DND-41 (cell line): ENCODE results near the gene ENKD1.

ENCODE experiments used
- ATAC-seq: fragments of 200-7000 bp; cut with Tn5 transposase; 3 replicates; pipeline ENCODE4 v1.9.1; 2021; ENCODE audit warnings: low read depth; ENCODE audit not compliant: insufficient read depth
- DNase-seq: peaks from one replicate; pipeline ENCODE4 v3.0.0-alpha.2; 2020
- H2AFZ ChIP-seq: 2 replicates; pipeline ENCODE4 v1.6.0; 2012; ENCODE audit warnings: low read depth, low read length
- H3K27ac ChIP-seq: 2 replicates; pipeline ENCODE4 v1.5.1; 2012; ENCODE audit warnings: low read length, inconsistent platforms
- H3K27me3 ChIP-seq: fragments of 200-600 bp; sonication (generic); 2 replicates; pipeline ENCODE4 v1.6.0; 2012; ENCODE audit warnings: low read length, mild to moderate bottlenecking, inconsistent platforms; ENCODE audit not compliant: insufficient read depth, poor library complexity
- H3K36me3 ChIP-seq: 2 replicates; pipeline ENCODE4 v1.5.1; 2012; ENCODE audit warnings: low read length, inconsistent platforms; ENCODE audit not compliant: insufficient read depth
- H3K4me1 ChIP-seq: 2 replicates; pipeline ENCODE4 v1.5.1; 2012; ENCODE audit warnings: mild to moderate bottlenecking, low read length; ENCODE audit not compliant: insufficient read depth
- H3K4me2 ChIP-seq: 2 replicates; pipeline ENCODE4 v1.6.0; 2012; ENCODE audit warnings: mild to moderate bottlenecking, moderate library complexity, low read length, inconsistent platforms; ENCODE audit not compliant: insufficient read depth
- H3K4me3 ChIP-seq, 2 experiments: fragments of 200-600 bp in 1 of 2; shearing (Covaris generic) in 1 of 2; 2 replicates each; pipeline ENCODE4 v1.5.1; 2012 to 2016; ENCODE audit warnings: inconsistent platforms in 2 of 2, low read length in 2 of 2, mild to moderate bottlenecking in 2 of 2, low read depth in 1 of 2, moderate library complexity in 1 of 2
- H3K79me2 ChIP-seq: 2 replicates; pipeline ENCODE4 v1.6.0; 2012; ENCODE audit warnings: low read length, inconsistent platforms; ENCODE audit not compliant: insufficient read depth
- H3K9ac ChIP-seq: 2 replicates; pipeline ENCODE4 v1.6.0; 2012; ENCODE audit warnings: low read depth, mild to moderate bottlenecking, inconsistent platforms, low read length, moderate library complexity
- H3K9me3 ChIP-seq: 2 replicates; pipeline ENCODE4 v1.5.1; 2012; ENCODE audit warnings: low read length, moderate library complexity, mild to moderate bottlenecking, inconsistent platforms; ENCODE audit not compliant: insufficient read depth, severe bottlenecking
- H4K20me1 ChIP-seq: 2 replicates; pipeline ENCODE4 v1.6.0; 2012; ENCODE audit warnings: low read length; ENCODE audit not compliant: insufficient read depth
- CTCF ChIP-seq: IDR thresholded peaks from 2 replicates; pipeline ENCODE4 v1.5.1; 2012; ENCODE audit warnings: borderline replicate concordance, low read length, moderate library complexity, mild to moderate bottlenecking; ENCODE audit not compliant: poor library complexity, severe bottlenecking; ENCODE audit errors: extremely low read depth
- EZH2 ChIP-seq: IDR thresholded peaks from 3 replicates; pipeline ENCODE4 v1.6.1; 2012; ENCODE audit warnings: borderline replicate concordance, low read depth, mild to moderate bottlenecking, moderate library complexity, low read length, inconsistent platforms; ENCODE audit not compliant: severe bottlenecking

ENKD1 gene

GRCh38 chr16:67708368-67708771 is 41.8 kb upstream of the ENKD1 start:
- Histone ChIP-seq H3K27me3 (no peaks in the 10 kb centered on the region), H3K4me2 (no peak overlapping the region), H3K4me1 (peaks cover 9% of the 10 kb centered on the region), H2AFZ (no peak overlapping the region), H3K79me2 (peaks cover 67% of the 10 kb centered on the region), H3K9ac (no peak overlapping the region), H3K4me3 (no peak overlapping the region), H3K9me3 (no peaks in the 10 kb centered on the region), H3K27ac (no peak overlapping the region), H4K20me1 (peaks cover 4% of the 10 kb centered on the region; the same call in 1 of the 2 replicates), H3K36me3 (no peaks in the 10 kb centered on the region)
- DNase-seq: no peak
- no peak for TF ChIP-seq EZH2
- no peak for TF ChIP-seq CTCF
- ATAC-seq: no peak

- peaks cover 62% of the 10 kb centered on the region for H3K79me2 ChIP-seq
- no peak for DNase-seq
Measured at GRCh38 chr16:67707790-67708189, 41.2 kb upstream of the ENKD1 start.

GRCh38 chr16:67707210-67707609 is 40.7 kb upstream of the ENKD1 start:
- DNase-seq (no peak), ATAC-seq (no peak)
- H4K20me1 ChIP-seq: peaks cover 4% of the 10 kb centered on the region; the same call in 1 of the 2 replicates
- H3K79me2 ChIP-seq: peaks cover 64% of the 10 kb centered on the region
- H3K27me3 ChIP-seq: no peaks in the 10 kb centered on the region
- H2AFZ ChIP-seq: no peak overlapping the region
- peaks cover 11% of the 10 kb centered on the region for H3K4me1 ChIP-seq
- H3K36me3 ChIP-seq: no peaks in the 10 kb centered on the region
- no peaks in the 10 kb centered on the region for H3K9me3 ChIP-seq
- no peak overlapping the region for H3K4me3 ChIP-seq
- no peak overlapping the region for H3K4me2 ChIP-seq
- H3K27ac ChIP-seq: no peak overlapping the region
- no peak overlapping the region for H3K9ac ChIP-seq
- TF ChIP-seq EZH2 (no peak), CTCF (no peak)

More at GRCh38 chr16:67707790-67708189, 41.2 kb upstream of the ENKD1 start:
- Histone ChIP-seq H2AFZ (no peak overlapping the region), H3K4me3 (no peak overlapping the region), H3K27me3 (no peaks in the 10 kb centered on the region), H3K36me3 (no peaks in the 10 kb centered on the region), H3K4me2 (no peak overlapping the region), H3K4me1 (peaks cover 11% of the 10 kb centered on the region), H4K20me1 (peaks cover 4% of the 10 kb centered on the region; the same call in 1 of the 2 replicates), H3K9ac (no peak overlapping the region), H3K9me3 (no peaks in the 10 kb centered on the region), H3K27ac (no peak overlapping the region)
- TF ChIP-seq EZH2 (no peak), CTCF (no peak)
- ATAC-seq: no peak

- ATAC-seq (no peak), DNase-seq (no peak)
- no peaks in the 10 kb centered on the region for H3K9me3 ChIP-seq
- H3K36me3 ChIP-seq: no peaks in the 10 kb centered on the region; the same call in 1 of the 2 replicates
- H3K4me3 ChIP-seq: no peak overlapping the region
- no peak overlapping the region for H3K4me2 ChIP-seq
- H3K79me2 ChIP-seq: peaks cover 54% of the 10 kb centered on the region
- H3K27me3 ChIP-seq: no peaks in the 10 kb centered on the region
- H4K20me1 ChIP-seq: peaks cover 4% of the 10 kb centered on the region; the same call in 1 of the 2 replicates
- peaks cover 11% of the 10 kb centered on the region for H3K4me1 ChIP-seq
- no peak overlapping the region for H2AFZ ChIP-seq
- H3K27ac ChIP-seq: no peak overlapping the region
- no peak for TF ChIP-seq CTCF
- no peak for TF ChIP-seq EZH2
- H3K9ac ChIP-seq: no peak overlapping the region
Measured at GRCh38 chr16:67704110-67704509, 37.6 kb upstream of the ENKD1 start.
